H1 (cell line): ENCODE results near the gene APMAP. TPM values are rescaled to one million over a fixed set of nuclear protein-coding genes. Genes with fewer than 3 reads are reported as not detected.

Experiments
- CTCF ChIA-PET: fragments of 300-600 bp; sonication (Branson Sonifier 250); formaldehyde crosslinking; loops from one replicate; lab custom pipeline; 2021; ENCODE audit not compliant: partially characterized antibody; lab: Charles Lee
- POLR2A ChIA-PET: fragments of 300-600 bp; sonication (Branson Sonifier 250); formaldehyde crosslinking; loops from one replicate; lab custom pipeline; 2021; ENCODE audit warnings: inconsistent platforms; ENCODE audit not compliant: partially characterized antibody; lab: Charles Lee
- DNase-seq, 2 experiments: peaks; one replicate each; pipeline versions ENCODE4 v3.0.0 to v3.0.0-alpha.2; 2010 to 2022; ENCODE audit warnings: low spot score in 2 of 2, low read depth in 1 of 2, mixed read lengths in 1 of 2
- FAIRE-seq: peaks from 2 replicates; lab custom pipeline; 2011; peaks lifted over from hg19 to GRCh38; lab: Jason Lieb, UNC
- H2AFZ ChIP-seq: 2 replicates; pipeline ENCODE4 v1.8.1; 2012; ENCODE audit warnings: low read length, inconsistent platforms
- H2AK5ac ChIP-seq: 2 replicates; pipeline ENCODE4 v1.6.1; 2013; ENCODE audit warnings: low read depth, low read length
- H2BK120ac ChIP-seq: replicated peaks from 2 replicates; pipeline ENCODE3; 2013; ENCODE audit warnings: low read depth, low read length, inconsistent platforms
- H2BK12ac ChIP-seq: 2 replicates; pipeline ENCODE4 v1.6.1; 2013; ENCODE audit warnings: low read depth, low read length
- H2BK15ac ChIP-seq: 2 replicates; pipeline ENCODE4 v1.6.1; 2013; ENCODE audit warnings: low read length
- H2BK20ac ChIP-seq: 2 replicates; pipeline ENCODE4 v1.6.1; 2013; ENCODE audit warnings: low read length
- H2BK5ac ChIP-seq: 2 replicates; pipeline ENCODE4 v1.6.1; 2013; ENCODE audit warnings: low read depth, low read length
- H3K14ac ChIP-seq: 2 replicates; pipeline ENCODE4 v1.6.1; 2013; ENCODE audit warnings: inconsistent platforms; ENCODE audit not compliant: insufficient read length
- H3K18ac ChIP-seq: 2 replicates; pipeline ENCODE4 v1.6.1; 2013; ENCODE audit warnings: low read length; ENCODE audit errors: extremely low read depth
- H3K23ac ChIP-seq: 2 replicates; pipeline ENCODE4 v1.6.1; 2013; ENCODE audit warnings: inconsistent platforms; ENCODE audit not compliant: insufficient read length
- H3K23me2 ChIP-seq: 2 replicates; pipeline ENCODE4 v1.6.1; 2013; ENCODE audit warnings: low read depth, low read length
- H3K27ac ChIP-seq: 2 replicates; pipeline ENCODE4 v1.6.1; 2011; ENCODE audit warnings: low read depth, low read length, inconsistent platforms
- H3K27me3 ChIP-seq, 4 experiments: replicated peaks in 1 of 4; 1 replicate in 1 of 4; 2 replicates in 3 of 4; pipeline versions ENCODE4 v1.6.1 to v1.8.1; 2011 to 2013; ENCODE audit warnings: low read length in 3 of 4, mild to moderate bottlenecking in 3 of 4, inconsistent platforms in 2 of 4, mixed read lengths in 2 of 4, moderate library complexity in 1 of 4; ENCODE audit not compliant: control insufficient read depth in 3 of 4, insufficient read depth in 3 of 4; ENCODE audit errors: extremely low read depth in 1 of 4
- H3K36me3 ChIP-seq, 4 experiments: 2 replicates each; pipeline versions ENCODE4 v1.6.1 to v1.8.1; 2011 to 2013; ENCODE audit warnings: mild to moderate bottlenecking in 4 of 4, low read length in 3 of 4, moderate library complexity in 2 of 4, control low read depth in 1 of 4, inconsistent platforms in 1 of 4; ENCODE audit not compliant: insufficient read depth in 4 of 4, control insufficient read depth in 2 of 4
- H3K4ac ChIP-seq: replicated peaks from 2 replicates; pipeline ENCODE3; 2013; ENCODE audit warnings: low read length, low read depth, mixed read lengths, inconsistent platforms; ENCODE audit not compliant: insufficient read length
- H3K4me1 ChIP-seq, 4 experiments: replicated peaks in 1 of 4; 1 replicate in 1 of 4; 2 replicates in 3 of 4; pipeline versions ENCODE4 v1.6.1 to v1.8.1; 2011 to 2013; ENCODE audit warnings: low read length in 3 of 4, inconsistent platforms in 2 of 4, mixed read lengths in 1 of 4; ENCODE audit not compliant: insufficient read depth in 4 of 4, control insufficient read depth in 3 of 4
- H3K4me2 ChIP-seq, 2 experiments: 2 replicates each; pipeline versions ENCODE4 v1.6.1 to v1.8.1; 2011 to 2013; ENCODE audit warnings: low read depth in 2 of 2, low read length in 2 of 2, control low read depth in 1 of 2, inconsistent platforms in 1 of 2, mild to moderate bottlenecking in 1 of 2; ENCODE audit not compliant: insufficient read depth in 1 of 2
- H3K4me3 ChIP-seq, 4 experiments: fragments of 200-600, 300-600 bp in 1 of 4; sonication (generic), shearing (Covaris generic), sonication (Bioruptor Twin) in 1 of 4; 2 replicates each; pipeline versions ENCODE4 v1.5.1 to v1.8.1; 2011 to 2016; ENCODE audit warnings: low read length in 4 of 4, low read depth in 3 of 4, control low read depth in 2 of 4, inconsistent platforms in 2 of 4, mild to moderate bottlenecking in 2 of 4, mixed read lengths in 1 of 4, moderate library complexity in 1 of 4; ENCODE audit not compliant: insufficient read depth in 2 of 4; ENCODE audit errors: extremely low read depth in 1 of 4
- H3K56ac ChIP-seq: replicated peaks from 2 replicates; pipeline ENCODE3; 2013; ENCODE audit warnings: low read depth, mild to moderate bottlenecking, mixed read lengths, low read length, inconsistent platforms; ENCODE audit not compliant: insufficient read length
- H3K79me1 ChIP-seq: 2 replicates; pipeline ENCODE4 v1.6.1; 2013; ENCODE audit warnings: low read depth, low read length, control low read depth
- H3K79me2 ChIP-seq, 2 experiments: 2 replicates each; pipeline versions ENCODE4 v1.6.1 to v1.8.1; 2012 to 2013; ENCODE audit warnings: low read length in 2 of 2, mild to moderate bottlenecking in 2 of 2, inconsistent platforms in 1 of 2; ENCODE audit not compliant: insufficient read depth in 2 of 2, control insufficient read depth in 1 of 2
- H3K9ac ChIP-seq, 4 experiments: replicated peaks in 1 of 4; 1 replicate in 1 of 4; 2 replicates in 3 of 4; pipeline versions ENCODE4 v1.6.1 to v1.8.1; 2011 to 2013; ENCODE audit warnings: low read depth in 3 of 4, low read length in 3 of 4, control low read depth in 2 of 4, mild to moderate bottlenecking in 2 of 4, moderate library complexity in 2 of 4, inconsistent platforms in 1 of 4; ENCODE audit errors: extremely low read depth in 1 of 4
- H3K9me3 ChIP-seq, 2 experiments: 2 replicates each; pipeline versions ENCODE4 v1.6.1 to v1.8.1; 2012 to 2013; ENCODE audit warnings: mild to moderate bottlenecking in 2 of 2, moderate library complexity in 2 of 2, control low read depth in 1 of 2, inconsistent platforms in 1 of 2, low read depth in 1 of 2, low read length in 1 of 2, mixed read lengths in 1 of 2; ENCODE audit not compliant: insufficient read depth in 2 of 2
- H4K20me1 ChIP-seq, 2 experiments: replicated peaks in 1 of 2; 2 replicates each; pipeline versions ENCODE3 to v1.8.1; 2011 to 2013; ENCODE audit warnings: inconsistent platforms in 2 of 2, low read length in 2 of 2, mild to moderate bottlenecking in 1 of 2; ENCODE audit not compliant: insufficient read depth in 2 of 2, control insufficient read depth in 1 of 2
- H4K5ac ChIP-seq: 2 replicates; pipeline ENCODE4 v1.6.1; 2013; ENCODE audit warnings: low read length, low read depth, mixed read lengths, inconsistent platforms; ENCODE audit not compliant: insufficient read length
- H4K8ac ChIP-seq: 2 replicates; pipeline ENCODE4 v1.8.0; 2013; ENCODE audit warnings: mild to moderate bottlenecking, moderate library complexity, low read length, inconsistent platforms; ENCODE audit not compliant: insufficient read depth; ENCODE audit errors: extremely low read depth
- H4K91ac ChIP-seq: replicated peaks from 2 replicates; pipeline ENCODE3; 2013; ENCODE audit warnings: low read length, mixed read lengths, inconsistent platforms; ENCODE audit not compliant: insufficient read length
- MAFK ChIP-seq: IDR thresholded peaks from 2 replicates; pipeline ENCODE4 v1.6.1; 2012; ENCODE audit warnings: low read depth, mild to moderate bottlenecking, improper control_type of control experiment, low read length
- PHF8 ChIP-seq: fragments of 200-600 bp; sonication (generic); conservative IDR thresholded peaks from 2 replicates; pipeline ENCODE4 v1.7.1; 2012; ENCODE audit warnings: low read depth, mild to moderate bottlenecking, inconsistent platforms, low read length, moderate library complexity
- POU5F1 ChIP-seq: IDR thresholded peaks from 2 replicates; pipeline ENCODE4 v1.6.1; 2011; ENCODE audit warnings: low read depth, mild to moderate bottlenecking, low read length, moderate library complexity
- RFX5 ChIP-seq: IDR thresholded peaks from 2 replicates; pipeline ENCODE4 v1.6.1; 2011; ENCODE audit warnings: low read depth, low read length, improper control_type of control experiment, borderline replicate concordance
- RNF2 ChIP-seq: fragments of 200-900, 300-1000 bp; sonication (generic); IDR thresholded peaks from 2 replicates; pipeline ENCODE4 v1.7.1; 2016; ENCODE audit warnings: borderline replicate concordance, low read depth, mild to moderate bottlenecking, antibody characterized with exemption, low read length; ENCODE audit not compliant: poor library complexity, severe bottlenecking; ENCODE audit errors: missing control alignments
- RXRA ChIP-seq: IDR thresholded peaks from 2 replicates; pipeline ENCODE4 v1.6.1; 2011; ENCODE audit warnings: low read depth, mild to moderate bottlenecking, low read length, moderate library complexity; ENCODE audit not compliant: insufficient read depth
- SIN3A ChIP-seq, 2 experiments: IDR thresholded peaks in 1 of 2; conservative IDR thresholded peaks in 1 of 2; 2 replicates each; pipeline ENCODE4 v1.6.1; 2011 to 2012; ENCODE audit warnings: low read length in 2 of 2, improper control_type of control experiment in 1 of 2, low read depth in 1 of 2, mild to moderate bottlenecking in 1 of 2
- SIX5 ChIP-seq: IDR thresholded peaks from 2 replicates; pipeline ENCODE4 v1.6.1; 2011; ENCODE audit warnings: mild to moderate bottlenecking, low read depth, low read length
- WGBS, 2 experiments: shearing (Covaris generic) in 1 of 2; methylation state at CpG; one replicate each; pipeline versions ENCODE4 v1.1.6 to v1.1.7; 2013 to 2015; ENCODE audit warnings: low lambda C conversion rate in 2 of 2, mixed read lengths in 2 of 2, inconsistent platforms in 1 of 2, low coverage in 1 of 2, missing lambda C conversion rate in 1 of 2; ENCODE audit not compliant: insufficient replicate concordance in 2 of 2, insufficient coverage in 1 of 2, insufficient read length in 1 of 2; ENCODE audit errors: extremely low coverage in 1 of 2, missing lambda C conversion rate in 1 of 2; 5-methylcytosine and 5-hydroxymethylcytosine counted together
- polyA plus RNA-seq, 7 experiments: library from polyadenylated mRNA; depleted of rRNA in 3 of 7; stranded (reverse) in 5 of 7; unstranded in 2 of 7; fragments of >200 nt in 5 of 7; fragments of 200-250 nt in 2 of 7; gene quantifications; 1 replicate in 5 of 7; 2 replicates in 1 of 7; 4 replicates in 1 of 7; pipeline versions ENCODE4 v1.2.1 to v1.2.3, GENCODE V29; 2011 to 2013; ENCODE audit warnings: missing spikeins in 2 of 7, mixed read lengths in 2 of 7
- total RNA-seq: library from RNA; stranded (reverse); fragmentation: NEBNext Ultra II Directional; extraction: Animal tissue kit (Norgen Biotek cat#: 25700); gene quantifications from 2 replicates; pipeline ENCODE4 v1.2.1, GENCODE V29; 2021
- TF ChIP-seq, protein P1 (sequence below): IDR thresholded peaks from 2 replicates; pipeline ENCODE4 v1.6.1; 2012; ENCODE audit warnings: inconsistent platforms

APMAP gene
- total and polyA plus RNA-seq, 2 of the 8 experiments (the other 6 are each of a cell fraction or from before 2014, with no cell fraction given), result 31.3 to 66.0 TPM

DNA sequence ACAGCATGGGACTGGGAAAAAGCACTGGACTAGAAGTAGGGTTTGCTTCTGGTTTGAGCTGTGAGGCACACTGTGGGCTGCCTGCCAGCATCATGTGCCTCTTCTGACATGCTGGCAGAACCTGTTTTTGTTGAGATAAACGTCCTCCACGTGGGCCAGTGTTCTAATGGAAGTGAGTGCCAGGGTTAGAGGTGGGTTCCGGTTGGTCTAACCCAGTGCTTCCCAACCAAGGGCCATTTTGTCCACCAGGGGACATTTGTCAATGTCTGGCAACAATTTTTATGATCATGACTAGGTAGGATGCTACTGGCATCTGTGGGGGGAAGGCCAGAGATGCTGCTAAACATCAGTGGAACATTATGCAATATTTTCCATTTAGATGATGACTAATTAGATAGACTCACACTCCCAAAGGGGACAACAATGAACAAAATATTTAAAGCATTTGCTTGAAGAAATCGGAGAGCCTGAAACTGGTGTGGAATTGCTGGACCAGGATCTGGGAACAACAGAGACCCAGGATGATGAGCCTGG, 7.8 kb upstream of the APMAP start:
- no peak overlapping the region for H2AFZ ChIP-seq
- no peak overlapping the region for H2BK15ac ChIP-seq
- no peak overlapping the region for H3K9ac ChIP-seq
- no peak overlapping the region for H3K27ac ChIP-seq
- no peak overlapping the region for H3K4ac ChIP-seq
- H2BK12ac ChIP-seq, result no peak overlapping the region
- FAIRE-seq, result no peak
- no peak overlapping the region for H3K4me2 ChIP-seq
- no peak overlapping the region for H2BK5ac ChIP-seq
- H4K20me1 ChIP-seq, result no peaks in the 10 kb centered on the region
- 82% methylated on average over 4 of the region's 4 CpGs; no CpG with 5 or more reads in 1 of the 2 experiments for WGBS, 2 experiments
- no peak overlapping the region for H3K56ac ChIP-seq
- no peak overlapping the region for H4K8ac ChIP-seq
- H3K27me3 ChIP-seq, result peaks cover 0 to 2% (median 0%) of the 10 kb centered on the region in 4 experiments; a peak in 2 of 7 replicates
- H3K79me2 ChIP-seq, result no peaks in the 10 kb centered on the region
- no peak overlapping the region for H2AK5ac ChIP-seq
- TF ChIP-seq, protein P1, sequence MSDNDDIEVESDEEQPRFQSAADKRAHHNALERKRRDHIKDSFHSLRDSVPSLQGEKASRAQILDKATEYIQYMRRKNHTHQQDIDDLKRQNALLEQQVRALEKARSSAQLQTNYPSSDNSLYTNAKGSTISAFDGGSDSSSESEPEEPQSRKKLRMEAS, result no peak
- TF ChIP-seq RXRA (no peak), SIN3A (conservative IDR thresholded peaks at IDR 0.05 in 1 of 2, IDR thresholded peaks at IDR 0.05 in 1 of 2; ENCODE audit: low read depth in 1 of 2, low read length in 2 of 2) (no peak), RFX5 (no peak), PHF8 (no peak), RNF2 (no peak), POU5F1 (no peak), SIX5 (no peak), MAFK (no peak)
- H3K4me1 ChIP-seq, result no peaks in the 10 kb centered on the region
- no peak overlapping the region for H2BK120ac ChIP-seq
- H3K9me3 ChIP-seq, result no peaks in the 10 kb centered on the region
- no peak overlapping the region for H4K91ac ChIP-seq
- no peak overlapping the region for H2BK20ac ChIP-seq
- H3K79me1 ChIP-seq, result no peaks in the 10 kb centered on the region
- H3K18ac ChIP-seq, result no peak overlapping the region
- ChIA-PET POLR2A (no interaction called here), CTCF (interaction anchor here (0.9 to 2.6 kb wide), 5 partner anchors 9 to 178 kb away, joined by 3 to 15 read pairs (median 4); no protein-coding TSS in a partner anchor)
- H3K4me3 ChIP-seq, result no peak overlapping the region
- H3K14ac ChIP-seq, result no peak overlapping the region
- no peaks in the 10 kb centered on the region for H3K23me2 ChIP-seq
- H3K23ac ChIP-seq, result no peak overlapping the region
- H4K5ac ChIP-seq, result no peak overlapping the region
- no peak for DNase-seq
- no peaks in the 10 kb centered on the region for H3K36me3 ChIP-seq
